ENCODE data around the gene WDR27.

DNA sequence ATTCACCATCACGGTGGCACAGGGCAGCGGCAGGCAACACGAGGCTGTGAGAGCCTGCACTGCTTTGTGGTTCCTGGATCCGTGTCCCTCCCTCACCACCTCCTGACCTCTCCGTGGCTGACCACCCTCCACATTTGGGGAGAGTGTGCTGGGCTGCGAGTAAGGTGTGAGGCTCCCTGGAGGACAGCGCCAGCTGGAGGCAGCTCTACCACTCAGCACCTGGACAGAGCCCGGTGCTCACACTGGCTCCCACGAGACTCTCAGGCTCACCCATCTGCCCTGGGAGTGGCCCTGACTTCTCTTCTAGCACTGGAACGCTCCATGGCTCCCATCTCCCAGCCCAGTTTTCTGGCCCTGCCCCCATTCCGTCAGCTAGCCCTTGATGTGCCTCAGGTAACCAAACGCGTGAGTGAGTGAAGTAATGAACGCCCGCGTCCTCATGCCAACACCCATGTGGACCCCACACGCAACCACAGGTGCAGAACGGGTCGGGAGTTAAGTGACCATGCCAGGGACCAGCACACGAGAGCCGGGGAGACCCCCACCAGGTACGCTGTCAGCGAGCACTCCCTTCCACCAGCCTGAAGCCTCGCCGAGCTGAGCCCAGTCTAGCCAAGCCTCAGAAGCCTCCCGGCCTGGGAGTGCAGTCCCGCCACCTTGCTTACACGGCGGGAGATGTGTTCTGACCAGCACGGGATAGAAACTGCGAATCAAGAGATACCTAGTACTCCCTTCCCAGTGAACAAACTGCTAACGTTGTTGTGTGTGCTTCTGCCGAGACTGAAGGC lies 137.2 kb downstream of the WDR27 start:
- TF ChIP-seq, protein P1, sequence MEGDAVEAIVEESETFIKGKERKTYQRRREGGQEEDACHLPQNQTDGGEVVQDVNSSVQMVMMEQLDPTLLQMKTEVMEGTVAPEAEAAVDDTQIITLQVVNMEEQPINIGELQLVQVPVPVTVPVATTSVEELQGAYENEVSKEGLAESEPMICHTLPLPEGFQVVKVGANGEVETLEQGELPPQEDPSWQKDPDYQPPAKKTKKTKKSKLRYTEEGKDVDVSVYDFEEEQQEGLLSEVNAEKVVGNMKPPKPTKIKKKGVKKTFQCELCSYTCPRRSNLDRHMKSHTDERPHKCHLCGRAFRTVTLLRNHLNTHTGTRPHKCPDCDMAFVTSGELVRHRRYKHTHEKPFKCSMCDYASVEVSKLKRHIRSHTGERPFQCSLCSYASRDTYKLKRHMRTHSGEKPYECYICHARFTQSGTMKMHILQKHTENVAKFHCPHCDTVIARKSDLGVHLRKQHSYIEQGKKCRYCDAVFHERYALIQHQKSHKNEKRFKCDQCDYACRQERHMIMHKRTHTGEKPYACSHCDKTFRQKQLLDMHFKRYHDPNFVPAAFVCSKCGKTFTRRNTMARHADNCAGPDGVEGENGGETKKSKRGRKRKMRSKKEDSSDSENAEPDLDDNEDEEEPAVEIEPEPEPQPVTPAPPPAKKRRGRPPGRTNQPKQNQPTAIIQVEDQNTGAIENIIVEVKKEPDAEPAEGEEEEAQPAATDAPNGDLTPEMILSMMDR (IDR thresholded peaks at IDR 0.05) = no peak
- TF ChIP-seq POLR2AphosphoS5 (IDR thresholded peaks at IDR 0.05) (no peak), EP300 (IDR thresholded peaks at IDR 0.05) (no peak)
